ENCODE results near the gene PABPN1. TPM values are rescaled to one million over a fixed set of nuclear protein-coding genes. Genes with fewer than 3 reads are reported as not detected.

The PABPN1 gene
- total and polyA plus RNA-seq, 2 of the 13 experiments (the other 11 are each of a cell fraction or from before 2014, with no cell fraction given): 233 to 524 TPM

DNA sequence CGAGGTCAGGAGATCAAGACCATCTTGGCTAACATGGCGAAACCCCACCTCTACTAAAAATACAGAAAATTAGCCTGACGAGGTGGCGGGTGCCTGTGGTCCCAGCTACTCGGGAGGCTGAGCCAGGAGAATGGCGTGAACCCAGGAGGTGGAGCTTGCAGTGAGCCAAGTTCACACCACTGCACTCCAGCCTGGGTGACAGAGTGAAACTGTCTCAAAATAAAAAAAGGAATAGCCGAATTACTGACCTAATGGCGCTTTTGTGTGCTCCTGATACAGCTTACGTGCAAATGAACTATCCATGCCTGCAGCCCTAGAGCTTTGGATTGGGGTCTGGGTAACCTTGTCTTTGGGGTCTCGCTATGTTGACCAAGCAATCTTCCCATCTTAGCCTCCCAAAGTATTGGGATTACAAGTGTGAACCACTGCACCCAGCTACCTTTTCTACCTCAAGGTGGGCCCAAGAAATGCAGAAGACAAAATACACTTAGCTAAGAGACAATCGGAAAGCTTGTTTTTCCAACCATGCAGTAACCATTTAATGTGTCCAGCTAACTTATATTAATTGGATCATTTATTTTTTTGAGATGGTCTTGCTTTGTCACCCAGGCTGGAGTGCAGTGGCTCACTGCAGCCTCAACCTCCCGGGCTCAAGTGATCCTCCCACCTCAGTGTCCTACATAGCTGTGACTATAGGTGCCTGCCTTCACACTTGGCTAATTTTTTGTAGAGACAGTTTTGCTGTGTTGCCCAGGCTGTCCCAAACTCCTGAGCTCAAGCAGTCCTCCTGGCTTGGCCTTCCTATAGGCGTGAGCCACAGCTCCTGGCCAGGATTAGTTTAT is 5.5 kb downstream of the PABPN1 start (continued):
- TF ChIP-seq, protein P1, sequence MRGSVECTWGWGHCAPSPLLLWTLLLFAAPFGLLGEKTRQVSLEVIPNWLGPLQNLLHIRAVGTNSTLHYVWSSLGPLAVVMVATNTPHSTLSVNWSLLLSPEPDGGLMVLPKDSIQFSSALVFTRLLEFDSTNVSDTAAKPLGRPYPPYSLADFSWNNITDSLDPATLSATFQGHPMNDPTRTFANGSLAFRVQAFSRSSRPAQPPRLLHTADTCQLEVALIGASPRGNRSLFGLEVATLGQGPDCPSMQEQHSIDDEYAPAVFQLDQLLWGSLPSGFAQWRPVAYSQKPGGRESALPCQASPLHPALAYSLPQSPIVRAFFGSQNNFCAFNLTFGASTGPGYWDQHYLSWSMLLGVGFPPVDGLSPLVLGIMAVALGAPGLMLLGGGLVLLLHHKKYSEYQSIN (CRISPR knock-in tag; IDR thresholded peaks at IDR 0.05; ENCODE audit: borderline replicate concordance): no peak
- TF ChIP-seq ZNF326 (CRISPR knock-in tag; IDR thresholded peaks at IDR 0.05; ENCODE audit: borderline replicate concordance) (peak; percentile 45; the same call in 1 of the 2 replicates), RELA (CRISPR knock-in tag; IDR thresholded peaks at IDR 0.05) (no peak), CBFB (CRISPR knock-in tag; IDR thresholded peaks at IDR 0.05) (no peak), ETV6 (CRISPR knock-in tag; conservative IDR thresholded peaks at IDR 0.05) (no peak; the same call in 1 of the 2 replicates), NFKB2 (CRISPR knock-in tag; IDR thresholded peaks at IDR 0.05; ENCODE audit: borderline replicate concordance) (peak; percentile 45), NCOA5 (CRISPR knock-in tag; IDR thresholded peaks at IDR 0.05) (peak; percentile 87), TGIF2 (CRISPR knock-in tag; IDR thresholded peaks at IDR 0.05) (no peak), KMT2A (CRISPR knock-in tag; IDR thresholded peaks at IDR 0.05) (0 out of 2 replicates have a peak, but pooled peaks have one; percentile 11), CC2D1A (CRISPR knock-in tag; IDR thresholded peaks at IDR 0.05) (peak; percentile 46; the same call in 1 of the 2 replicates), ARNT (IDR thresholded peaks at IDR 0.05) (no peak), KAT2B (IDR thresholded peaks at IDR 0.05; ENCODE audit: borderline replicate concordance, low read depth, low read length) (no peak), GATA4 (IDR thresholded peaks at IDR 0.05; ENCODE audit: borderline replicate concordance, low read depth) (no peak), HNRNPUL1 (IDR thresholded peaks at IDR 0.05; ENCODE audit: low read depth, low read length) (no peak), MTA1 (CRISPR knock-in tag; IDR thresholded peaks at IDR 0.05; ENCODE audit: borderline replicate concordance) (no peak), YEATS2 (CRISPR knock-in tag; IDR thresholded peaks at IDR 0.05; ENCODE audit: borderline replicate concordance) (no peak), ZNF644 (CRISPR knock-in tag; IDR thresholded peaks at IDR 0.05; ENCODE audit: low read depth) (no peak), ISL2 (CRISPR knock-in tag; IDR thresholded peaks at IDR 0.05) (0 out of 2 replicates have a peak, but pooled peaks have one; percentile 1), SP140L (CRISPR knock-in tag; IDR thresholded peaks at IDR 0.05; ENCODE audit: borderline replicate concordance) (no peak)
- TF ChIP-seq, protein P2, sequence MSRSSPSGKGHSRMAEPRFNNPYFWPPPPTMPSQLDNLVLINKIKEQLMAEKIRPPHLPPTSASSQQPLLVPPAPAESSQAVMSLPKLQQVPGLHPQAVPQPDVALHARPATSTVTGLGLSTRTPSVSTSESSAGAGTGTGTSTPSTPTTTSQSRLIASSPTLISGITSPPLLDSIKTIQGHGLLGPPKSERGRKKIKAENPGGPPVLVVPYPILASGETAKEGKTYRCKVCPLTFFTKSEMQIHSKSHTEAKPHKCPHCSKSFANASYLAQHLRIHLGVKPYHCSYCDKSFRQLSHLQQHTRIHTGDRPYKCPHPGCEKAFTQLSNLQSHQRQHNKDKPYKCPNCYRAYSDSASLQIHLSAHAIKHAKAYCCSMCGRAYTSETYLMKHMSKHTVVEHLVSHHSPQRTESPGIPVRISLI (CRISPR knock-in tag; IDR thresholded peaks at IDR 0.05; ENCODE audit: borderline replicate concordance): no peak
- TF ChIP-seq, protein P3, sequence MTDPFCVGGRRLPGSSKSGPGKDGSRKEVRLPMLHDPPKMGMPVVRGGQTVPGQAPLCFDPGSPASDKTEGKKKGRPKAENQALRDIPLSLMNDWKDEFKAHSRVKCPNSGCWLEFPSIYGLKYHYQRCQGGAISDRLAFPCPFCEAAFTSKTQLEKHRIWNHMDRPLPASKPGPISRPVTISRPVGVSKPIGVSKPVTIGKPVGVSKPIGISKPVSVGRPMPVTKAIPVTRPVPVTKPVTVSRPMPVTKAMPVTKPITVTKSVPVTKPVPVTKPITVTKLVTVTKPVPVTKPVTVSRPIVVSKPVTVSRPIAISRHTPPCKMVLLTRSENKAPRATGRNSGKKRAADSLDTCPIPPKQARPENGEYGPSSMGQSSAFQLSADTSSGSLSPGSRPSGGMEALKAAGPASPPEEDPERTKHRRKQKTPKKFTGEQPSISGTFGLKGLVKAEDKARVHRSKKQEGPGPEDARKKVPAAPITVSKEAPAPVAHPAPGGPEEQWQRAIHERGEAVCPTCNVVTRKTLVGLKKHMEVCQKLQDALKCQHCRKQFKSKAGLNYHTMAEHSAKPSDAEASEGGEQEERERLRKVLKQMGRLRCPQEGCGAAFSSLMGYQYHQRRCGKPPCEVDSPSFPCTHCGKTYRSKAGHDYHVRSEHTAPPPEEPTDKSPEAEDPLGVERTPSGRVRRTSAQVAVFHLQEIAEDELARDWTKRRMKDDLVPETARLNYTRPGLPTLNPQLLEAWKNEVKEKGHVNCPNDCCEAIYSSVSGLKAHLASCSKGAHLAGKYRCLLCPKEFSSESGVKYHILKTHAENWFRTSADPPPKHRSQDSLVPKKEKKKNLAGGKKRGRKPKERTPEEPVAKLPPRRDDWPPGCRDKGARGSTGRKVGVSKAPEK (CRISPR knock-in tag; IDR thresholded peaks at IDR 0.05; ENCODE audit: borderline replicate concordance): peak; percentile 92
- TF ChIP-seq, protein P4, sequence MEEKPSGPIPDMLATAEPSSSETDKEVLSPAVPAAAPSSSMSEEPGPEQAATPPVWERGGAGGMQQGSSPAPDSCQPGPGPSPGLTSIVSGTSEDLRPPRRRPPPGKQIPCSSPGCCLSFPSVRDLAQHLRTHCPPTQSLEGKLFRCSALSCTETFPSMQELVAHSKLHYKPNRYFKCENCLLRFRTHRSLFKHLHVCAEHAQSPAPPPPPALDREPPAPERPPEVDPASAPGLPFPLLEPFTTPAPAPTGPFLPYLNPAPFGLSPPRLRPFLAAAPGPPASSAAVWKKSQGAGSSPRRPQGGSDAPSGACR (CRISPR knock-in tag; IDR thresholded peaks at IDR 0.05): no peak
- TF ChIP-seq, protein P5, sequence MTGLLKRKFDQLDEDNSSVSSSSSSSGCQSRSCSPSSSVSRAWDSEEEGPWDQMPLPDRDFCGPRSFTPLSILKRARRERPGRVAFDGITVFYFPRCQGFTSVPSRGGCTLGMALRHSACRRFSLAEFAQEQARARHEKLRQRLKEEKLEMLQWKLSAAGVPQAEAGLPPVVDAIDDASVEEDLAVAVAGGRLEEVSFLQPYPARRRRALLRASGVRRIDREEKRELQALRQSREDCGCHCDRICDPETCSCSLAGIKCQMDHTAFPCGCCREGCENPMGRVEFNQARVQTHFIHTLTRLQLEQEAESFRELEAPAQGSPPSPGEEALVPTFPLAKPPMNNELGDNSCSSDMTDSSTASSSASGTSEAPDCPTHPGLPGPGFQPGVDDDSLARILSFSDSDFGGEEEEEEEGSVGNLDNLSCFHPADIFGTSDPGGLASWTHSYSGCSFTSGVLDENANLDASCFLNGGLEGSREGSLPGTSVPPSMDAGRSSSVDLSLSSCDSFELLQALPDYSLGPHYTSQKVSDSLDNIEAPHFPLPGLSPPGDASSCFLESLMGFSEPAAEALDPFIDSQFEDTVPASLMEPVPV (CRISPR knock-in tag; IDR thresholded peaks at IDR 0.05): no peak
